ENCODE data around the gene CBFA2T3. TPM values are rescaled to one million over a fixed set of nuclear protein-coding genes. Genes with fewer than 3 reads are reported as not detected.

CBFA2T3 gene
- total and polyA plus RNA-seq, 2 of the 8 experiments (the other 6 are each of a cell fraction or from before 2014, with no cell fraction given): 0.51 to 1.3 TPM

DNA sequence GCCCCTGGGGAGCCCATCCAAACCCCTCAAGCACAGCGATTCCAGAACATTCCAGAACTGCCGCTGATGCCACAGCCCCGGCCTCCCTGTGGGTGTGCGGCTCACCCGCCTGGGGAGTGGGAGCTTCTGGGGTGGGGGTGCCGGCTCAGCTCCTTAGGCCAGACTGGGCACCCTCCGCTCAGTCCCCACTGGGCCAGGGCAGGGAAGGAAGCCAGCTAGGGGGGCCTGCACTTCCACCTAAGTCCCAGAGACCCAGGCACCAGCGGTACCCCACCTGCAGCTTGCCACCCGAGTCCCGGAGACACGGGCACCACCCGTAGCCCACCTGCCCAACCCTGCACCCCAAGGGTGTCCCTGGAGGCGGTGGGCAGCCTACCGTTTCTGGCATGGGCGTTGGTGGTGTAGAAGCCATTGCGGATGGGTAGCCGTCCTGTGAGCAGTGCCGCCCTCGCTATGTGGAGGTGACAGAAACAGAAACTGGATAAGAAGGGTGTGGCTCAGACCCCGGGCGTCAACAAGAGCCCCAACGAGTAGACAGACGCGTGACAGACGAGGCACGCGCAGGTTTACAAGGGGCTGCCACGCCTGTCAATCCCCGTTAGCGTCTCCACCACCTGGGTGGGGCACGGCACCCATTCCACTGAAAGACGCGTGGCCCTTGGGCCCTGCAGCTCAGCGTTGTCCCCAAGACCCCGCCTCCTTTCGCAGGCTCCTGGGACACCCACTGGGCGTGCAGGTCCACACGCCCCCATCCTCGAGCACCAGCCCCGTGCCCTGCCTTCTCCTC lies 135.3 kb downstream of the CBFA2T3 start:
- CTCF ChIA-PET (ENCODE audit: partially characterized antibody): interaction anchor here (0.9 to 2.7 kb wide), 4 partner anchors 10 to 104 kb away, joined by 3 to 10 read pairs (median 4); no protein-coding TSS in a partner anchor
- 97% methylated on average over 30 of the region's 40 CpGs; no CpG with 5 or more reads in 1 of the 2 experiments for WGBS, 2 experiments (ENCODE audit: extremely low coverage in 1 of 2, insufficient coverage in 1 of 2, insufficient read length in 1 of 2, insufficient replicate concordance in 2 of 2, low coverage in 1 of 2, low lambda C conversion rate in 2 of 2, missing lambda C conversion rate in 1 of 2)
- no peak for TF ChIP-seq SRF (IDR thresholded peaks at IDR 0.05; ENCODE audit: low read depth, low read length)
- TF ChIP-seq GTF2F1 (IDR thresholded peaks at IDR 0.05; ENCODE audit: borderline replicate concordance, low read depth, low read length): no peak
- no peak for TF ChIP-seq RFX5 (IDR thresholded peaks at IDR 0.05; ENCODE audit: borderline replicate concordance, low read depth, low read length)
- TF ChIP-seq CREB1 (IDR thresholded peaks at IDR 0.05): no peak
- no peak for TF ChIP-seq SP4 (IDR thresholded peaks at IDR 0.05; ENCODE audit: low read length)
- TF ChIP-seq TBP (IDR thresholded peaks at IDR 0.05; ENCODE audit: low read depth, low read length): no peak
- no peak for TF ChIP-seq POLR2AphosphoS5 (IDR thresholded peaks at IDR 0.05; ENCODE audit: low read depth, low read length)
- no peak for TF ChIP-seq JUND (IDR thresholded peaks at IDR 0.05; ENCODE audit: low read length)
- TF ChIP-seq TAF7 (optimal IDR thresholded peaks at IDR 0.05; ENCODE audit: borderline replicate concordance, low read depth, low read length): no peak
- TF ChIP-seq, protein P1, sequence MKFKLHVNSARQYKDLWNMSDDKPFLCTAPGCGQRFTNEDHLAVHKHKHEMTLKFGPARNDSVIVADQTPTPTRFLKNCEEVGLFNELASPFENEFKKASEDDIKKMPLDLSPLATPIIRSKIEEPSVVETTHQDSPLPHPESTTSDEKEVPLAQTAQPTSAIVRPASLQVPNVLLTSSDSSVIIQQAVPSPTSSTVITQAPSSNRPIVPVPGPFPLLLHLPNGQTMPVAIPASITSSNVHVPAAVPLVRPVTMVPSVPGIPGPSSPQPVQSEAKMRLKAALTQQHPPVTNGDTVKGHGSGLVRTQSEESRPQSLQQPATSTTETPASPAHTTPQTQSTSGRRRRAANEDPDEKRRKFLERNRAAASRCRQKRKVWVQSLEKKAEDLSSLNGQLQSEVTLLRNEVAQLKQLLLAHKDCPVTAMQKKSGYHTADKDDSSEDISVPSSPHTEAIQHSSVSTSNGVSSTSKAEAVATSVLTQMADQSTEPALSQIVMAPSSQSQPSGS (IDR thresholded peaks at IDR 0.05; ENCODE audit: low read length): no peak
- no peak for TF ChIP-seq SUZ12 (IDR thresholded peaks at IDR 0.05; ENCODE audit: low read length)
- no peak for TF ChIP-seq KDM4A (IDR thresholded peaks at IDR 0.05; ENCODE audit: low read depth, low read length, severe bottlenecking)

More for the DNA sequence above, 135.3 kb downstream of the CBFA2T3 start:
- H3K4ac ChIP-seq (replicated peaks; ENCODE audit: insufficient read length, low read depth, low read length): no peak overlapping the region
- no peak overlapping the region for H2AFZ ChIP-seq (ENCODE audit: low read length)
- H3K23me2 ChIP-seq (ENCODE audit: low read depth, low read length): no peaks in the 10 kb centered on the region
- no peak overlapping the region for H2AK5ac ChIP-seq (ENCODE audit: low read depth, low read length)
- no peak overlapping the region for H3K56ac ChIP-seq (replicated peaks; ENCODE audit: insufficient read length, low read depth, low read length)
- no peaks in the 10 kb centered on the region for H3K79me2 ChIP-seq (ENCODE audit: control insufficient read depth in 1 of 2, insufficient read depth in 2 of 2, low read length in 2 of 2)
- H3K27me3 ChIP-seq (replicated peaks in 1 of 4; ENCODE audit: control insufficient read depth in 3 of 4, extremely low read depth in 1 of 4, insufficient read depth in 3 of 4, low read length in 3 of 4): no peaks in the 10 kb centered on the region
- no peaks in the 10 kb centered on the region for H3K79me1 ChIP-seq (ENCODE audit: low read depth, low read length)
- FAIRE-seq (no peak), DNase-seq (ENCODE audit: low read depth in 1 of 2, low spot score in 2 of 2) (no peak)
- no peak overlapping the region for H2BK5ac ChIP-seq (ENCODE audit: low read depth, low read length)
- H3K9me3 ChIP-seq (ENCODE audit: insufficient read depth in 2 of 2, low read depth in 1 of 2, low read length in 1 of 2): no peaks in the 10 kb centered on the region
- peak overlapping the region; percentile 27; the same call in 1 of the 2 replicates for H2BK12ac ChIP-seq (ENCODE audit: low read depth, low read length)
- H2BK15ac ChIP-seq (ENCODE audit: low read length): no peak overlapping the region
- H3K27ac ChIP-seq (ENCODE audit: low read depth, low read length): no peak overlapping the region
- H3K18ac ChIP-seq (ENCODE audit: extremely low read depth, low read length): no peak overlapping the region
- no peak overlapping the region for H4K8ac ChIP-seq (ENCODE audit: extremely low read depth, insufficient read depth, low read length)
- no peak overlapping the region for H3K23ac ChIP-seq (ENCODE audit: insufficient read length)
- H3K36me3 ChIP-seq (ENCODE audit: control insufficient read depth in 2 of 4, insufficient read depth in 4 of 4, low read length in 3 of 4): peaks cover 0 to 5% (median 0%) of the 10 kb centered on the region in 4 experiments; a peak in 2 of 8 replicates
- H3K4me1 ChIP-seq (replicated peaks in 1 of 4; ENCODE audit: control insufficient read depth in 3 of 4, insufficient read depth in 4 of 4, low read length in 3 of 4): no peaks in the 10 kb centered on the region
- no peak overlapping the region for H2BK20ac ChIP-seq (ENCODE audit: low read length)
- no peak overlapping the region for H2BK120ac ChIP-seq (replicated peaks; ENCODE audit: low read depth, low read length)
- no peak overlapping the region for H3K4me3 ChIP-seq (ENCODE audit: extremely low read depth in 1 of 4, insufficient read depth in 2 of 4, low read depth in 3 of 4, low read length in 4 of 4)
- H4K20me1 ChIP-seq (replicated peaks in 1 of 2; ENCODE audit: control insufficient read depth in 1 of 2, insufficient read depth in 2 of 2, low read length in 2 of 2): no peaks in the 10 kb centered on the region
- H3K9ac ChIP-seq (replicated peaks in 1 of 4; ENCODE audit: extremely low read depth in 1 of 4, low read depth in 3 of 4, low read length in 3 of 4): no peak overlapping the region
- no peak overlapping the region for H3K4me2 ChIP-seq (ENCODE audit: insufficient read depth in 1 of 2, low read depth in 2 of 2, low read length in 2 of 2)
- H3K14ac ChIP-seq (ENCODE audit: insufficient read length): no peak overlapping the region
- POLR2A ChIA-PET (ENCODE audit: partially characterized antibody): no interaction called here
- no peak overlapping the region for H4K5ac ChIP-seq (ENCODE audit: insufficient read length, low read depth, low read length)
- H4K91ac ChIP-seq (replicated peaks; ENCODE audit: insufficient read length, low read length): no peak overlapping the region
